Psoas muscle (tissue), 8 donors: ENCODE results near the gene ERN1. TPM values are rescaled to one million over a fixed set of nuclear protein-coding genes. Genes with fewer than 3 reads are reported as not detected.

ENCODE experiments used
- ATAC-seq, 4 donors: fragments of 200-7000 bp; cut with Tn5 transposase; one replicate each; pipeline ENCODE4 v1.9.1; 2020; ENCODE audit warnings: moderate library complexity in 3 of 4, mild to moderate bottlenecking in 2 of 4
- DNase-seq, 2 donors: peaks; one replicate each; pipeline ENCODE4 v3.0.0-alpha.2; 2020
- H3K27ac ChIP-seq: fragments of 200-600 bp; one replicate; pipeline ENCODE4 v1.8.0; 2022
- H3K27me3 ChIP-seq, 3 donors: fragments of 200-600 bp in 1 of 3; one replicate each; pipeline versions ENCODE4 v1.6.1 to v1.8.0; 2013 to 2022; ENCODE audit warnings: low read length in 2 of 3, mild to moderate bottlenecking in 2 of 3, moderate library complexity in 1 of 3; ENCODE audit not compliant: insufficient read depth in 3 of 3
- H3K36me3 ChIP-seq, 2 donors: fragments of 200-600 bp in 1 of 2; one replicate each; pipeline versions ENCODE4 v1.6.1 to v1.8.0; 2013 to 2022; ENCODE audit warnings: low read depth in 1 of 2, mild to moderate bottlenecking in 1 of 2, moderate library complexity in 1 of 2; ENCODE audit not compliant: insufficient read depth in 1 of 2
- H3K4me1 ChIP-seq: fragments of 200-600 bp; one replicate; pipeline ENCODE4 v1.8.0; 2022
- H3K4me3 ChIP-seq: fragments of 200-600 bp; one replicate; pipeline ENCODE4 v1.8.0; 2022; ENCODE audit warnings: mild to moderate bottlenecking
- H3K9me3 ChIP-seq: fragments of 200-600 bp; one replicate; pipeline ENCODE4 v1.8.0; 2022
- CTCF ChIP-seq: fragments of 200-600 bp; IDR thresholded peaks from one replicate; pipeline ENCODE4 v1.8.0; 2022; ENCODE audit warnings: antibody characterized with exemption
- WGBS, 3 donors: extraction: QIAGEN DNeasy Blood & Tissue Kit; methylation state at CpG; one replicate each; pipeline versions ENCODE4 v1.1.6 to v1.1.7; 2013; 5-methylcytosine and 5-hydroxymethylcytosine counted together
- intact Hi-C, 2 donors: fragments of 100-400 bp; cut with DNase I; formaldehyde crosslinking; loops; one replicate each; pipeline versions ENCODE4 v1.11.0 to v1.14.2; 2022
- polyA plus RNA-seq, 3 donors: library from polyadenylated mRNA; stranded (reverse); fragments of 200-250 nt; gene quantifications; one replicate each; pipeline ENCODE4 v1.2.3, GENCODE V29; 2013
- total RNA-seq, 4 donors: library from RNA; stranded (reverse); fragmentation: NEBNext Ultra II Directional in 2 of 4; extraction: Animal tissue kit (Norgen Biotek cat#: 25700) in 2 of 4; gene quantifications; one replicate each; pipeline versions ENCODE4 v1.2.1 to v1.2.4, GENCODE V29; 2021 to 2023
- donor health status: healthy with polysubstance abuse.
- donor health status: DM: no; HTN: no; CAD: no; lungs with moderate emphysema.
- donor health status: Bipolar disorder and iron deficiency.
- donor health status: healthy.
- donor health status: DM: yes; HTN: yes; CAD: no.
- donor health status: DM: no; HTN: no; CAD: no.
- donor health status: DM: no; HTN: no; CAD: no.
- donor health status: DM: yes; HTN: yes; CAD: no.

The ERN1 gene
- total and polyA plus RNA-seq, 7 donors = 2.8 to 16.6 (median 10.6) TPM

GRCh38 chr17:64160378-64160777 lies 30.4 kb upstream of the ERN1 start:
- H3K27me3 ChIP-seq = no peaks in the 10 kb centered on the region
- 81 to 91% (median 86%) methylated on average over 4 of the region's 4 CpGs for WGBS, 3 donors
- DNase-seq (no peak), ATAC-seq (no peak)
- intact Hi-C loops = no loop called here
- H3K9me3 ChIP-seq = no peaks in the 10 kb centered on the region
- H3K36me3 ChIP-seq = peaks cover 0 to 19% of the 10 kb centered on the region in 2 donors
- H3K4me1 ChIP-seq = peaks cover 67% of the 10 kb centered on the region
- H3K27ac ChIP-seq = peak overlapping the region; percentile 88
- H3K4me3 ChIP-seq = no peak overlapping the region
- no peak for TF ChIP-seq CTCF

- Histone ChIP-seq H3K4me1 (peaks cover 81% of the 10 kb centered on the region), H3K27me3 (no peaks in the 10 kb centered on the region), H3K9me3 (no peaks in the 10 kb centered on the region), H3K27ac (peak overlapping the region; percentile 88), H3K4me3 (peak overlapping the region; percentile 14), H3K36me3 (peaks cover 0 to 18% of the 10 kb centered on the region in 2 donors)
- intact Hi-C loops = loop anchor here in 1 of 2 donors (5.0 kb wide), 2 partner anchors 43 to 58 kb away; no protein-coding TSS in a partner anchor
- WGBS, 3 donors = 35 to 47% (median 37%) methylated on average over 12 of the region's 12 CpGs
- DNase-seq = peak in 1 of 2 donors; percentile 50
- ATAC-seq = peak in 3 of 4 donors; percentile 18 to 38 (median 22)
- TF ChIP-seq CTCF = no peak
These were observed 29.1 kb upstream of the ERN1 start for GRCh38 chr17:64158831-64159590.

- 36 to 51% (median 49%) methylated on average over 7 of the region's 7 CpGs for WGBS, 3 donors
- H3K27ac ChIP-seq = peak overlapping the region; percentile 88
These were observed 28.5 kb upstream of the ERN1 start for GRCh38 chr17:64158406-64158805.

GRCh38 chr17:64157669-64158180 lies 27.8 kb upstream of the ERN1 start:
- H3K4me3 ChIP-seq = no peak overlapping the region
- no peaks in the 10 kb centered on the region for H3K27me3 ChIP-seq
- no peak for TF ChIP-seq CTCF
- ATAC-seq (no peak), DNase-seq (no peak)
- peaks cover 6 to 25% of the 10 kb centered on the region in 2 donors for H3K36me3 ChIP-seq
- no peaks in the 10 kb centered on the region for H3K9me3 ChIP-seq
- peaks cover 84% of the 10 kb centered on the region for H3K4me1 ChIP-seq
- intact Hi-C loops = loop anchor here in 1 of 2 donors (5.0 kb wide), 2 partner anchors 45 to 60 kb away; no protein-coding TSS in a partner anchor
- H3K27ac ChIP-seq = peak overlapping the region; percentile 88
- 31 to 62% (median 36%) methylated on average over 2 of the region's 2 CpGs for WGBS, 3 donors

More at GRCh38 chr17:64158406-64158805, 28.5 kb upstream of the ERN1 start:
- DNase-seq (no peak), ATAC-seq (no peak)
- Histone ChIP-seq H3K9me3 (no peaks in the 10 kb centered on the region), H3K27me3 (no peaks in the 10 kb centered on the region), H3K36me3 (peaks cover 4 to 18% of the 10 kb centered on the region in 2 donors), H3K4me1 (peaks cover 84% of the 10 kb centered on the region), H3K4me3 (no peak overlapping the region)
- intact Hi-C loops = loop anchor here in 1 of 2 donors (5.0 kb wide), 2 partner anchors 44 to 59 kb away; no protein-coding TSS in a partner anchor
- TF ChIP-seq CTCF = no peak
